ENCODE data around the gene ADAMTS16. TPM values are rescaled to one million over a fixed set of nuclear protein-coding genes. Genes with fewer than 3 reads are reported as not detected.

The ADAMTS16 gene
- total RNA-seq, 3 donors from 2014 or later = 0.10 to 0.35 (median 0.26) TPM

DNA sequence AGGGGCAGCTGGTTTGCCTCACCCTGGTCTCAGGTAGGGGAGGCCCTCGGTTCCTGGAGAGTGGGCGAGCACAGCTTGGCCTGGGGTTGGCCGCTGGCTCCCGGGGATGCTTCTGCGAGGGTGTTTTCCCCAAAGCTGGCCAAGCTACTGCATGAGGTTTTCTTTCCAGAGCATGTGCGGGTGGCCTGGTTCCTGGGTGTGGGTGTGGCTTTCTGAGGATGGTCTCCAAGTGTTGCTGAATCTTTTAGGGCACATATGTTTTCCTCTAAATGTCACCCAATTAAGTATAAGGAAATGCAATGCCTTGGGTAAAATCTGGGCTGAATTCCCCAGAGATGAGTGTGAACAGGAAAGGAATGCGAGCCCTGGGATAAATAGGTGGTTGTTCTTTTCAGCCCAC lies 166.6 kb downstream of the ADAMTS16 start:
- intact Hi-C loops (cut with DNase I, micrococcal nuclease) = no loop called here
- TF ChIP-seq CTCF (IDR thresholded peaks at IDR 0.05) = no peak
- Histone ChIP-seq H3K9me3 (no peaks in the 10 kb centered on the region), H3K36me3 (ENCODE audit: low read depth) (no peaks in the 10 kb centered on the region), H3K4me1 (ENCODE audit: low read depth) (no peaks in the 10 kb centered on the region), H3K4me3 (no peak overlapping the region)
- no peak for ATAC-seq
- DNase-seq = no peak

- Histone ChIP-seq H3K9me3 (no peaks in the 10 kb centered on the region), H3K36me3 (ENCODE audit: low read depth) (no peaks in the 10 kb centered on the region), H3K4me3 (no peak overlapping the region), H3K4me1 (ENCODE audit: low read depth) (no peaks in the 10 kb centered on the region)
- ATAC-seq = no peak
- intact Hi-C loops (cut with DNase I, micrococcal nuclease) = no loop called here
- no peak for TF ChIP-seq CTCF (IDR thresholded peaks at IDR 0.05)
- no peak for DNase-seq
Measured at GRCh38 chr5:5308319-5308718, 168.2 kb downstream of the ADAMTS16 start.

DNA sequence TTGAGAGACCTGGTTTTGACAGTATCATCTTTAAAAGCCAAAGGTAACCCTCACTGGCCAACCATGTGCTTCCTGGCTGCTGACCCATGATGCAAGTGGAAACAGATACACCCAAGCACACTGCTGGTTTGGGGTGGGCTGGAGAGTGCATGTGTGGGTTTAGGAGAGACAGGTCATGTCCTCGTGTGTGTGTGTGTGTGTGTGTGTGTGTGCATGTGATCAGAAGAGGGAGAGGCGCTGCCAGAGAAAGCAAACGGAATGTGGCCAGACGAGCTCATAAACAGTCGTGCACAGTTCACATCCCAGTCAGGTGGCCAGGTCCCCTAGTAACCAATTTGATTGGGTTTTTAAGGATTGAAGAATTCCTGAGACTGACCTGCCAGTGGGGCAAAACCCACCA lies 169.5 kb downstream of the ADAMTS16 start:
- no peak for DNase-seq
- Histone ChIP-seq H3K4me1 (ENCODE audit: low read depth) (no peaks in the 10 kb centered on the region), H3K36me3 (ENCODE audit: low read depth) (no peaks in the 10 kb centered on the region), H3K9me3 (no peaks in the 10 kb centered on the region), H3K4me3 (no peak overlapping the region)
- TF ChIP-seq CTCF (IDR thresholded peaks at IDR 0.05) = no peak
- intact Hi-C loops (cut with DNase I, micrococcal nuclease) = no loop called here
- ATAC-seq = no peak

DNA sequence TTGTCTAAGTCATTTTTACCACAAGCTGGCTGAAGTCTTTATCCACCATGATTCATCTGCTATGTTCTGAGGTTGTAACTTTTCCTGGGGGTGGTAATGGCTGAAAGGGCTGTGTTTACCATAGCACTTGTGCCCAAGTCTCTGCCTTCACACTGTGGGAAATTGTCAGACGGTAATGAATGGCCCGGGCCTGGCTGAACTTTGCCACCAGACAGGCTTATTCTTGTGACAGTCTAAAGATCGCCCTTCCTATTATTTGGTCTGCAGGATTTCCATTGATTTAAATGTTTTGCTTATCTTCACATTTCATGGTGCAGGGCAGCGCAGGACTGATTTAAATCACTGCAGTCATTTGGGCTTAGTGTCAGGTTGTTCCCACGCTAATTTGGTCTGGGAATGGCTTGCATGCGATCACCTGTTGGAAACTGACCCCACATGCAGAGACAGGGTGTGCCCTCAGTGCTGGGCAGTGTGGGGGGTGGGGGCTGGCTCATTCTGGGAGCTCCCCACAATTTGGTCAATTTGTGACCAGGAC lies 173.0 kb downstream of the ADAMTS16 start:
- no peaks in the 10 kb centered on the region for H3K4me1 ChIP-seq (ENCODE audit: low read depth)
- intact Hi-C loops (cut with DNase I, micrococcal nuclease) = no loop called here
- H3K9me3 ChIP-seq = no peaks in the 10 kb centered on the region
- no peaks in the 10 kb centered on the region for H3K36me3 ChIP-seq (ENCODE audit: low read depth)
- TF ChIP-seq CTCF (IDR thresholded peaks at IDR 0.05) = no peak
- ATAC-seq = no peak
- H3K4me3 ChIP-seq = no peak overlapping the region
- no peak for DNase-seq

GRCh38 chr5:5314166-5314565 lies 174.0 kb downstream of the ADAMTS16 start:
- DNase-seq (no peak), ATAC-seq (no peak)
- Histone ChIP-seq H3K4me3 (no peak overlapping the region), H3K9me3 (no peaks in the 10 kb centered on the region), H3K36me3 (ENCODE audit: low read depth) (no peaks in the 10 kb centered on the region), H3K4me1 (ENCODE audit: low read depth) (no peaks in the 10 kb centered on the region)
- TF ChIP-seq CTCF (IDR thresholded peaks at IDR 0.05) = no peak
- intact Hi-C loops (cut with DNase I, micrococcal nuclease) = no loop called here

DNA sequence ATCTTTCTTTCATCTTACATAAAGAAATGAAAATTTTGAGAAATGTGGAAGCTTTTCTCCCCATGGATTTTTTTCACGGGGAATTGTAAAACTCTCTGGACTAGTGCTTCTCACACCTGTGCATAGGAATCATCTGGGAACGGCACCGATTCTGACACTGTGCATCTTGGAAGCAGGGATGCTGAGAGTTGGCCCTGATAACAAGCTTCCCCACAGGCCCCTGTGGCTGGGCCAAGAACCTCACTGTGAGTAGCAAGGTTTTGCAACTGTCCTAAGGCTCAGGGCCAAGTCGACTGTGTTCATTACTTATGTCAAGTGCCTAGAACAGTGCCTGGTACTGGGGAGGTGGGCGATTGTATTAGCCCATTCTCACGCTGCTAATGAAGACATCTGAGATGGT lies 174.5 kb downstream of the ADAMTS16 start:
- intact Hi-C loops (cut with DNase I, micrococcal nuclease) = no loop called here
- H3K4me1 ChIP-seq (ENCODE audit: low read depth) = no peaks in the 10 kb centered on the region
- no peak for TF ChIP-seq CTCF (IDR thresholded peaks at IDR 0.05)
- H3K36me3 ChIP-seq (ENCODE audit: low read depth) = no peaks in the 10 kb centered on the region
- no peaks in the 10 kb centered on the region for H3K9me3 ChIP-seq
- no peak overlapping the region for H3K4me3 ChIP-seq
- DNase-seq (no peak), ATAC-seq (no peak)
